Medulla oblongata (tissue), 1 donor: ENCODE data around the gene SCGB1D1.
A peak's percentile ranks its signal among the peaks of the same experiment; 100 is the strongest.

Experiments used
- DNase-seq: peaks from one replicate; pipeline ENCODE4 v3.0.0-alpha.2; 2015; ENCODE audit errors: extremely low spot score

Gene SCGB1D1, protein sequence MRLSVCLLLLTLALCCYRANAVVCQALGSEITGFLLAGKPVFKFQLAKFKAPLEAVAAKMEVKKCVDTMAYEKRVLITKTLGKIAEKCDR

DNA sequence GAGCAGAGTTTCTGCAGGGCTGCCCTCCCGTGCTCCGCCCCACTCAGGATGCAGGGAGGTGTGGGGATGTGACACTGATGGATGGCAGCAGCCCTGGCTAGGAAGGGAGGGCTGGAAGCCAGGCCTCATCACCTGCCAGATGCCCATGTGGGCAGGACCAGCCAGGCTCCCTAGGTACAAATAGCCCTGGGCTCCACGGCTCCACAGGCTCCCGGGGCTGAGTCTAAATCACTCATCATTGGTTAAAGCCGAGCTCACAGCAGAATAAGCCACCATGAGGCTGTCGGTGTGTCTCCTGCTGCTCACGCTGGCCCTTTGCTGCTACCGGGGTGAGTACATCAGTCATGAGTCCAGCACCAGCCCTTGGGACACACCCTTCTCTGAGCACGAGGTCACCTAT, at the start of gene SCGB1D1:
Gene SCGB1D1, plus strand, starts transcription at position 206 of the 400 bp plus-strand sequence. Its CDS starts 69 bp downstream, at position 275.
- no peak for DNase-seq

DNA sequence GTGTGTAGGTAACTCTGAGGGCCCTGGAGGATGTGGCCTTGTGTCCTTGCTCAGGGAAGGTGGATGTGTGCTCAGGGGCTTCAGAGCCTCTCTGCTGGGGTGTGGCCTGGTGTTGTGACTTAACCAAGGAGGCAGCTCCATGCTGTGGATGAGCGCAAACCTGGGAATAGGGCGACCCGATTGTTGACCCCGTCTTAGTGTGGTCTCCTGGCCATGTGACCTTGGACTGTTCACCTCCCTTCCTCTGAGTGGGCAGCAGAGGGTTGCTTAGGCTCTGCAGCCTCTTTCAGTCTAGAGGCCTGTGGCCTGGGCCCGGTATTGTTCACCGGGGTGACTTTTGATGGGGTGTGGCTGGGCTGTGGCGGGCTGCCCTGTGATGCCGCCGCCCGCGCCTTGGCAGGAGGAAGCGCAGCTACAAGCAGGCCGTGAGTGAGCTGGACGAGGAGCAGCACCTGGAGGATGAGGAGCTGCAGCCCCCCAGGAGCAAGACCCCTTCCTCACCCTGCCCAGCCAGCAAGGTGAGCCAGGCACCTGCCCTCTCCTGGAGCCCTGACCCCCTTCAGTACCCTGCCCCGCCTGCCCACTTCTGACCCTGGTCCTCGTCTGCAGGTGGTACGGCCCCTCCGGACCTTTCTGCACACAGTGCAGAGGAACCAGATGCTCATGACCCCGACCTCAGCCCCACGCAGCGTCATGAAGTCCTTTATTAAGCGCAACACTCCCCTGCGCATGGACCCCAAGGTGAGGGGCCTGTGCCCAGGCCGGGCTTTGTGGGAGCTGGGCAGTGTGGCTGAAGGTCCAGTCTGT, 49.5 kb upstream of the SCGB1D1 start:
- DNase-seq = no peak

DNA sequence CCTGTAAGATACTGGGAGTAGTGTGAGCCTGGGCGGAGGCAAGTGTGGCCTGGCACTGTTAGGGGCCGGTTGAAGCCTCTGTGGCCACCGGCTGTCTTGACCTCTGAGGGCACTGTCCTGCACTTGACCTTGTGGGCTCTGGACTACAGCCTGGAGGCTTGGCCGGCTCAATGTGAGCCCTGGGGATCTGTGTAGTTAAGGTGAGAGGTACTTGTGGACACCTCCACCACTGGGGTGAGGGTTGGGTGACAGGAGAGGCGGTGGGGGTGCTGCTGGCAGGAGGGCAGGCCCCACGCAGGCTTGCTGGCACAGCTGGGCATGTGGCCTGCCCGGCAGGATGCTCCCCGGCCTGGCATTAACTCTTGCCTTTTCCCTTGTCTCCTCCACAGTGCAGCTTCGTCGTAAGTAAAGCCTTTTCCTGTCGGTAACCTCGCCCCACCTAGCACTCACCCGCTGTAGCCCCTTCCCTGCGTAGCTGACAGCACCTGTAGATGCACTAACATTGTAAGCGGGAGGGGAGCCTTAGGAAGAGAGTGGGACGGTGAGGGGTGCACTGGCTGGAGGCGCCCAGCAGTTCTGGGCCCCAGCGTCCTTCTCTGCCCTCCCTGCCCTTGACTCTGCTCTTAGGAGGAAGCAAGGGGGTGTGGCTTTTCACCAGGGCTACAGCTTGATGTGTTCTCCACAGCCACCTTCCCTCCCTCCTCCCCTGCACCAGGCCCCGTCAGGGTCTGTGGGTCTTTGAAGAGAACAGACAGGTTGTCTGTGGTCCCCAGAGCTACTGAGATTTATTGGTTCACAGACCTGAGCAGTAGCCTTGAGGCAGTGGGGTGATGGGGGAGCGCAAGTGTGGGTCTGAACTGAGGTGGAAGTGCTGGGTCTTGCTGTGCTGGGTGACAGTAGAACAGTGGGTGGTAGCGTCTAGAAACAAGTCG, 48.6 kb upstream of the SCGB1D1 start:
- DNase-seq = no peak

DNA sequence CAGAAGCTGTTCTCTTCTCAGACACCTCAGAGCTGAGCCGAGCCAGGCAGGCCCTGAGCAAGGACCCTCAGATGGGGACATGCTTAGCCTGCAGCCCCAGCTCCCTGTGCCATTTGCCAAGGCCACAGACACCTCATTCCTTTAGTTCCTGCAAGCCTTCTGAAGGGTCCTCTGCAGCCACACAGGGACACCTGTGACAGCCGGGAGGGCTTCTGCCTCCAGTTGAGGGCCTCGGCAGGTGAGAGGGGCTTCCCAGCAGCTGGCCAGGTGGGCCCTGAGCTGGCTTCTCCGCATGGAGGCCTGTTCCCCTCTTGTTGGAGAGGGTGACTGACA, 48.0 kb upstream of the SCGB1D1 start:
- DNase-seq = no peak

DNA sequence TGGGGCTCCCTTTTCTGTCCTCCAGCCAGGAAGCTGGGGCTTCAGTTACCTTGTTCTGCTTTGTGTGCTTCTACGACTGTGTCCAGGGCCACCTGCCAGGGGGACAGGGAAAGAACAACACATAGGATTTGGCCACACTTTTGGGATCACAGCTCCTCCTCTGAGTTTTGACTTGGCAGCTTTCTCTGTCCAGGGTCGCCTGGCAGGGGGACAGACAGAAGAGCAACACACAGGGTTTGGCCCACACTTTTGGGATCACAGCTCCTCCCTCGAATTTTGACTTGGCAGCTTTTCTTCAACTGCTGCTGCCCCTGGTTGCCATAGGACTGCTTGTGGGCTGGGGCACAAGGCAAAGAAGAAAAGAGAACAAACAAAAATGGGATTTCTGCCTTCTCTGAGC, 47.1 kb upstream of the SCGB1D1 start:
- DNase-seq = peak; percentile 79

DNA sequence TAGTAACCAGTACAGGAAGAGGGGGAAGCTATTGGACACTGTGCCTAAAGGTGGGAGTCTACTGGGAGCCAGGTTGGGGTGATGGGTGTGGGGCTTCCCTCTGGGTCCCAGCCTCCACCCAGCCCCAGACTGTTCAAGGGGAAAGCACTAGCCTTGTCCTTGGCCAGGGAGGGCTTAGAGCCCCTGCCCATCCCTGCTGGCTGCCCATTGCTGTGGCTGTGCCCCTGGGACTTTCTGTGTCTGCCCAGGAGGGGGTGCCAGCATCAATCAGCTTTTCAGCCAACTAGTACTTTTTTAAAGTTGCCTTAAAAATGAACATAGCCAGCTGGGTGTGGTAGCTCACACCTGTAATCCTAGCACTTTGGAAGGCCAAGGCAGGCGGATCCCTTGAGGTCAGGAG, 46.3 kb upstream of the SCGB1D1 start:
- no peak for DNase-seq

DNA sequence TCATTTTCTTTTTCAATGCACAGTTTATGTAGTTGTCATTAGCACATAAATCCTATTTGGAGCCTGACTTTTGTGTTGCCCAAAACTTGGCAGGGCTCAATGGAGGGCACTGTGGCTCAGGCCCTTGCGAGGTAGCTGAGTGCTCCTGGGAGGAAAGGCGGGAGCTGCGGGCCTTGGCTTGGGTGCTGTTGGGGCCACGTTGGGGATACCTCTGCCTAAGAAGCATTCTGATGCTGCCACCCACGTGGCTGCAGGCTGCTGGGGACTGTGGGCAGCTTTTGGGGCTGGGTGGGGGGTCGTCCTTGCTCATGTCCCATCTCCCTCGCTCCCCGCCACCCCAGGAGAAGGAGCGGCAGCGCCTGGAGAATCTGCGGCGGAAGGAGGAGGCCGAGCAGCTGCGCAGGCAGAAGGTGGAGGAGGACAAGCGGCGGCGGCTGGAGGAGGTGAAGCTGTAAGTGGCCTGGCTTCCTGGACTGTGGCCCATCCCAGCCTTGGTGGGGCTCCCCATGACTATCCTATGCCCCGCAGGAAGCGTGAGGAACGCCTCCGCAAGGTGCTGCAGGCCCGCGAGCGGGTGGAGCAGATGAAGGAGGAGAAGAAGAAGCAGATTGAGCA, 45.3 kb upstream of the SCGB1D1 start:
- no peak for DNase-seq

DNA sequence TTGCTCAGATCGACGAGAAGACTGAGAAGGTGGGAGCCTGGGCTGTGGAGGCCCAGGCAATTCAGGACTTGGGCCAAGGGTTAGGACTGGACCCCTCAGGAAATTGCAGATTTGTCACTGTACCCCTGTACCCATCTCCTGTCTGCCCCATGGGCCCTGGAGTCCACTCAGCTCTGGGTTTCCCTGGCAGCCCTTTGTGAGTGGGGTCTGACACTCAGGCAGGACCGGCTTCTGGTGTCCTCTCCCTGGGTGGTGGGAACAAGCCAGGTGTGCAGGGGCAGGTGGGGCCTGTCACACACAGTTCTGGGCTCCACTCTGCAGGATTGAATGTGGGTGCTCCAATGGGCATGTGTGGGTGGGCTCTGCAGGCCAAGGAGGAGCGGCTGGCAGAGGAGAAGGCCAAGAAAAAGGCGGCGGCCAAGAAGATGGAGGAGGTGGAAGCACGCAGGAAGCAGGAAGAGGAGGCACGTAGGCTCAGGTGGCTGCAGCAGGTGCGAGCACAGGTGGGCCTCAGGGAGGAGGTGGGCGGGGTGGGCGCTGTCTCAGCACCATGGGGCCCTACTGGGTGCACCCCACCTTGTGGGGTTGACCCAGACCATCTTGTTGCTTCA, 44.6 kb upstream of the SCGB1D1 start:
- DNase-seq = no peak

DNA sequence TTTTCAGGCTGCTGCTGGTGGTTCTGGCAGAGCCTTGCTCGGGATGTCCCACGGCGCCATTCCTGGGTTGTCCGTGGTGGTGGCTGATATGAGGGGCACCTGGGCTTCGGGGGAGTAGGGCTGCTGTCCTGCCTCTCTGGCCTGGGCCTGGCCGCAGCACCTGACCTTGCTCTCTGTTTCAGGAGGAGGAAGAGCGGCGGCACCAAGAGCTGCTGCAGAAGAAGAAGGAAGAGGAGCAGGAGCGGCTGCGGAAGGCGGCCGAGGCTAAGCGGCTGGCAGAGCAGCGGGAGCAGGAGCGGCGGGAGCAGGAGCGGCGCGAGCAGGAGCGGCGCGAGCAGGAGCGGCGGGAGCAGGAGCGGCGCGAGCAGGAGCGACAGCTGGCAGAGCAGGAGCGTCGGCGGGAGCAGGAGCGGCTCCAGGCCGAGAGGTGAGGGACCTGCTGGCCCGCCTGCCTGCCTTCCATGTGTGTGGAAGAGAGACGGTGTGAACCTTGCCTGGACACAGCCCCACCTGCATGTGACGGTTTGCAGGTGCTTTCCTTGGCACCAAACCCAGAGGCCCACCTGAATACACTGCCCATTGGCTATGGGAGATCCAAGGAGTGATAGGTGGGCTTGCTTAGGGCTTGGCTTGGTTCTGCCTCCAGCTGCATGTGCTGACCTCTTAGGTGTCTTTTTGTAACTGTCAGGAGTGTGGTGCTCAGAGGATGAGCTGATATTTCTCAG, 43.4 kb upstream of the SCGB1D1 start:
- no peak for DNase-seq

DNA sequence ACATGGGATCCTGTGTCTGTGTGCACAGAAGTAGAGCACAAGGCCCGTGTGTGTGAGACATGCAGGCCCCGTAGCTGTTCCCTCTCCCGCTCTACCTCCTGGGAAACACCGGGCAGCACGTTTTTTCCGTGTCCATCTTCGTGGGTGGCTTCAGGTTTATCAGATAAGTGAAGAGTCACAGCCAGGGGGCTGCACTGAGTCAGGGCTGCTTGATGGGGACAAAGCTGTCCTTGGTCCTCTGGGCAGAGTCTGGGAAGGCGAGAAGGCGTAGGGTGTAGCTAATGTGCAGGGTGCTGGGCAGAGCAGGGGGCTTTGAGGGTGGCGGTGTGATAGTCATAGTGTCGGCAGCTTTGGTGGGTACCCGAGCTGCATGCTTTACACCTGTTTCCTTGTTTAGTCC, 42.5 kb upstream of the SCGB1D1 start:
- DNase-seq = no peak

DNA sequence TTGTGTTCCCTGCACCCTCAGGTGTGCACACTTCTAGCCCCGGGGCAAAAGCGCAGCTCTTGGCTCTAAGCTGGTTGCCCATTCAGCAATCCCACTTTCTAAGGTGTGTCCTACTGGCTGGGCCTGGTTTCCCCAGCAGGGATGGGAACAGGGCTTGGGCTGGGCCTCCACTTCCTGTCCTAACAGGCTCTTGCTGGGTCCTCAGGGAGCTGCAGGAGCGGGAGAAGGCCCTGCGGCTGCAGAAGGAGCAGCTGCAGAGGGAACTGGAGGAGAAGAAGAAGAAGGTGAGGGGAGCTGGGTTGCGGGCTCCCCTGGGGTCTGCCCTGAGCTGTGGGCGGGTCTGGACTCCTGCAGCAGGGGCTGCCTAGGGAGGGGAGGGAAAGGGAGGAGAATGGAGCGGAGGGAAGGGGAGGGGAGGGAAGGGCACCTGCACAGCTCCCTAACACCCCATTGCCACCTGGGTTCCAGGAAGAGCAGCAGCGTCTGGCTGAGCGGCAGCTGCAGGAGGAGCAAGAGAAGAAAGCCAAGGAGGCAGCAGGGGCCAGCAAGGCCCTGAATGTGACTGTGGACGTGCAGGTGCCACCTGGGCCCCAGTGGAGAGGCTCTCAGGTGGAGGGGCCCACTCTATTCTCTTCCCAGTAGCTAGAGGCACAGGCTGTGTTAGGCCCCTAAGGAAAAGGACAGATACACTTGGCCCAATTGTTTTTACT, 41.6 kb upstream of the SCGB1D1 start:
- no peak for DNase-seq

DNA sequence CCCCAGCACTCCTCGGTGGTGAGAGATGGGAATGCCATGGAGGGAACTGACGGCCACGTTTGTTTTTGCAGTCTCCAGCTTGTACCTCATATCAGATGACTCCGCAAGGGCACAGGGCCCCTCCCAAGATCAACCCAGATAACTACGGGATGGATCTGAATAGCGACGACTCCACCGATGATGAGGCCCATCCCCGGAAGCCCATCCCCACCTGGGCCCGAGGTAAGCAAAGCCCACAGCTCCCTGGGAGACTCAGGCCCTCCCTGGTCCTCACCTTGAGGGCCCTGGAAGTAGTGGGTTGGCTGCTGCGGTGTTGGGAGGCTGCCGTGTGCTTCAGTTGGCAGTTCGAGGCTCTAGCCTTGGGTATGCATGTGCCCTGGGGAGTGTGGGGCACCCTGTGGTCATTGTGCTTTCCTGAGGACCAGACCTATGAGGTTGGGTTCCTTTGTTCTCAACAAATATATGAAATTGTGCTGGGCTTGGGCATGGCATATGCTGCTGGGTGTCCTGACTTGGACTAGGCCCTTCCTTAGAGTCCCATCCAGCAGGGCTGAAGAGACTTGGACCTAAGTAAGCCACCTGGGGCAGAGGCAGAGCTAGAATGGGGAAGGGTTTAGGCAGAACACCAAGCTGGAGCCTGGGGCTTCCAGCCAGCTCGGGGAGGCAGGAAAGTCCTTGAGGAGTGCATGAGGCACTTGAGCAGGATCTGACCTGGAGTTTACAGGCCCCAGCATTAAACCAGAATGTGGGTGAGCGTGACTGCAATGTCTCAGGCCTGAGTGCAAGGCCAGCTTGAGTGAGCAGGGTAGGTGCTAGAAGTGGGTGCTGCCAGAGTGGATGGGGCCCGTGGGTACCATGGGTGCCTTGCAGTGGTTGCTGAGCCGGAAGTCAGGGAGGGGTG, 39.8 kb upstream of the SCGB1D1 start:
- DNase-seq = no peak

DNA sequence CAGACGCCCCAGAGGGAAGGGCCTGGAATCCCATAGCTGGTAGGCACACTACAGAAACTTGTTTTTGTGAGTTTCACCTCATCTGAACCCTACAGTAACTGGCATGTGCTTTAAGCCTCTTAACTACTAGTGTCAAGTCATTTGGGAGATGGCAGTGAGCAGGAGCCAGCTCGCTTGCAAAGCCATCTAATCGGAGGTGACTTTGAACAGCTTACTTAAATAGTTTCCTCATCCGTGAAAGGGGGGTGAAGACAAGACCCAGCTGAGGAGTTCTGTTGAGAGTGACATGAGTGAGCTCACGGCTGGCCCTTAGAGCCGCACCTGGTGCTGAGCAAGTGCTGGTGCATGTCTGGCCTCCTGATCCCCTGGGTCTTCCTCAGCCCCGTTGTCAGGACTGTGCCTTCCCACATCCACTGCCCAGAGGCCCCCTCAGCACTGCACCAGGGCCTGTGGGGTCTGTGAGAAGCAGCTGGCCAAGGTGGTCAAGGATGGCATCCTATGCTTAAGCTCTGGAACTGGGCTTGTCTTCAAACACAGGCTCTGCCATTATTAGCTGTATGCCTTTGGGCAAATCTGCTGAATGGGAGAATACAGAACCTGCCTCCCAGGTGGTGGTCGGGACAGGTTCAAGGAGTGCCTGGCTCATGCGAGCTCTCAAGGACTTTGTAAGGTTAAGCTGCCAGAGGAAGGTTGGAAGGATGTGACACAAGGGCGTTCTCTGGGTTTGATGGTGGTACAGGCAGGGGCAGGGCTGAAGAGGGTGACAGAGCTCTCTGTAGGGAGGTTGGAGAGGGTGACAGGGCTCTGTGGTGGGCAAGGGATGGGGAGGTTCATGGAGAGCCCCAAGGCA, 38.9 kb upstream of the SCGB1D1 start:
- DNase-seq = no peak

DNA sequence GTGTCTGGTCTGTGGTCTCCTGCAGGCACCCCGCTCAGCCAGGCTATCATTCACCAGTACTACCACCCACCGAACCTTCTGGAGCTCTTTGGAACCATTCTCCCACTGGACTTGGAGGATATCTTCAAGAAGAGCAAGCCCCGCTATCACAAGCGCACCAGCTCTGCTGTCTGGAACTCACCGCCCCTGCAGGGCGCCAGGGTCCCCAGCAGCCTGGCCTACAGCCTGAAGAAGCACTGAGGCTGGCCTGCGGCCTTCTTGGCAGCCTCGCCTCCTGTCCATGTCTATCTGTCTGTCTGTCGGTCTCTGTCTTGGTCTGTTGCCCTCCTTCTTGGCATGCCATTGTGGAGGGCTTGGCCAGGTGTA, 38.3 kb upstream of the SCGB1D1 start:
- no peak for DNase-seq

DNA sequence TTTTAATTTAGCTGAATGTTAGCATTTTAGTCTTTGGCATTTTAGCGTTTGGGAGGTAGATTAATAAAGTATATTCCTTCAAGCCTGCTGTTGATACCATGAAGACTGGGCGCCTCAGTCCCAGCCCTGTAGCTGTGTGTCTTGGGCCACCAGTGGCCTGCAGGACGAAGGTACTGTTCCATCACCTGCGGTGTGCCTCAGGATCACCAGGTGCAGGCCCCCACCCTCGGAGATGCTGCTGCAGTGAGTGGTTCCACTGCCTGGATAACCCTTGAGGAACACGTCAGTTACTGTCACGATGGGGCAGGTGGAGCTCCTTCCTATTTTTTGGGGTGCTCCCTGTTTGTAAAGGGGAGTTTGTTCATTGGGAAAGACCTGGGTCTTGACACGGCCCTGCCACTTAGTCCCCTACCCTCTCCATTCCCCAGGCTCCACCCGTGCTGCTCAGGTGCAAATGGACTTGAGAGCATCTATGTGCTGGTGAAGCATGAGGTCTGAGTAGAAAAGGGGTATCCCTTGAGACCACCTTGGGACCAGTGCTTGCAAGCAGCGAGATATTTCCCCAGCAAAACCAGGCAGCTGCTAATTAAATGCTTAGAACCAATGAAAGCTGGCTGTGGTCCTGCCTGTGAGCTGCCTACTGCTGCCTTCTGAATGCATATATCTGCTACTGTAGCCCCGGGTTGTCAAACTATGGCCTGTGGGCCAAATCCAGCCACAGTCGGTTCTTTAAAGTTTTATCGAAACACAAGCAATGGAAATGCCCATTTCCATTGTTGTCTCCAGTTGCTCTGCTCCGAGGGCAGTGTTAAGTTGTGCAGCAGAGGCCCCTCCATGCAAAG, 37.5 kb upstream of the SCGB1D1 start:
- DNase-seq = no peak

DNA sequence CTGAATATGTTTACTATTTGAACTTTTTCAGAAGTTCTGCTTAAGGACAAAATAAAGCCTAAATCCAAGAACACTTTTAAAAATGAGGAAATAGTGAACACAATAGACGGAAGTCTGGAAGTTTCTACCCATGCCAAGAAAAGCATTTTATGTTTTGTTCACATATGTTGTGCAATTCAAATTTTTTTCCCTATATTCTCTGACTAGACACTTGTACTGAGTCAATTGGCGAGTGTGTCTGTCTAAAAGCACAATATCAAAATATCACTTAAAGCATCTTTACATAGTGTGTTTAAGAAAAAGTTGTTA, 37.0 kb upstream of the SCGB1D1 start:
- DNase-seq = peak; percentile 11

DNA sequence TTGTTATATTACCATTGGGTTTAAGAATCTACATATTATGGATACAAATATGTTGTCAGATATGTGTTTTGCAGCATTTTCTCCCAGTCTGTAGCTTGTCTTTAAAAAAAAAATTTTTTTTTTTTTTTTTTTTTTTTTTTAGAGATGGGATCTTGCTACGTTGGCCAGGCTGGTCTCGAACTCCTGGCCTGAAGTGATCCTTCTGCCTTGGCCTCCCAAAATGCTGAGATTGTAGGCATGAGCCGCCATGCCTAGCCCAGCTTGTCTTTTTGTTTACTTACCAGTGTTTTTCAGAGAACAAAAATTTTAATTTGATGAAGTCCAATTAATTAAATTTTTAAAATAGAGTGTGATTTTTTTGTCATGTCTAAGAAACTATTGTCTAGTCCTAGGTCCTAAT, 36.4 kb upstream of the SCGB1D1 start:
- DNase-seq = no peak

DNA sequence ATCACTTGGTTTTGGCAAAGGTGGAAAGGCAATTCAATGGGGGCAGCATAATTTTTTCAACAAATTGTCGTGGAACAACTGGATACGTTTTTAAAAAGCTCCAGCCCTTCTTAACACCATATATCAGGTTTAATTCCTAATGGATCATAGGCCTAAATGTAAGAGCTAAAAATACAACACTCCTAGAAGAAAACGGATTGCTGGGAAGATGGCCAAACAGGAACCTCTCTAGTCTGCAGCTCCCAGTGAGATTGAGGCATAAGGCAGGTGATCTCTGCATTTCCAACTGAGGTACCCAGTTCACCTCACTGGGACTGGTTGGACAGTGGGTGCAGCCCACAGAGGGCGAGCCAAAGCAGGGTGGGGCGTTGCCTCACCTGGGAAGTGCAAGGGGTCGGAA, 32.4 kb upstream of the SCGB1D1 start:
- no peak for DNase-seq
